Right atrium auricular region (tissue), 2 donors: Measurements from ENCODE around the gene VAMP8. TPM values are rescaled to one million over a fixed set of nuclear protein-coding genes. Genes with fewer than 3 reads are reported as not detected.

Experiments used
- DNase-seq: peaks from one replicate; pipeline ENCODE4 v3.0.0-alpha.2; 2019; ENCODE audit warnings: low spot score
- H3K27ac ChIP-seq, 2 donors: fragments of 200-600 bp; sonication (generic); 1 replicate in 1 of 2; 2 replicates in 1 of 2; pipeline ENCODE4 v1.5.1; 2016 to 2019
- H3K27me3 ChIP-seq, 2 donors: fragments of 200-600 bp; sonication (generic); one replicate each; pipeline versions ENCODE4 v1.5.1 to v1.6.0; 2017 to 2019
- H3K36me3 ChIP-seq: fragments of 200-600 bp; sonication (generic); one replicate; pipeline ENCODE4 v1.5.1; 2016
- H3K4me1 ChIP-seq, 2 donors: fragments of 200-600 bp; sonication (generic); one replicate each; pipeline versions ENCODE4 v1.5.1 to v1.6.0; 2017 to 2019
- H3K4me3 ChIP-seq, 2 donors: fragments of 200-600 bp; sonication (generic); 1 replicate in 1 of 2; 2 replicates in 1 of 2; pipeline ENCODE4 v1.5.1; 2017 to 2019; ENCODE audit warnings: mild to moderate bottlenecking in 1 of 2, moderate library complexity in 1 of 2
- H3K9me3 ChIP-seq, 2 donors: fragments of 200-600 bp; sonication (generic); one replicate each; pipeline ENCODE4 v1.5.1; 2019
- total RNA-seq, 2 donors: library from RNA; depleted of rRNA; stranded (reverse); fragments of >200 nt; gene quantifications; one replicate each; pipeline ENCODE4 v1.1.0, GENCODE V29; 2016
- TF ChIP-seq, protein P1 (sequence below), 2 donors: fragments of 200-600 bp; sonication (generic); IDR thresholded peaks; one replicate each; pipeline ENCODE4 v1.5.1; 2019; ENCODE audit warnings: antibody characterized with exemption in 2 of 2

VAMP8 gene
- total RNA-seq, 2 donors from 2014 or later, result 11.9 to 26.1 TPM

DNA sequence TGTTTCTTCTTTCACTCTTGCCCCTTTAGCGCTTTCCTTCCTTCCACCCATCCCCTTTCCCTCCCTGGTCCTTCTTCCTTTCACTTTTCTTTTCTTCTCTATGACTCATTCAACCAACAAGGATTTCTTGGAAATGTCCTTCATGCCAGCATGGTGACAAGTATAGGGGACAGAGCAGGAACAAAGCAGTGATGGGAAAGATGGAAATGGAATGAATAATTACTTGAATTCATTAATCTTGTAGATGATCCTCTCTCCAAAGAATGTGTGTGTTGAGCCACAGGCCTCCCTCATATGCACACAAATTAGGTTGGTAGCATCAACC, 8.4 kb downstream of the VAMP8 start:
- H3K27me3 ChIP-seq, result no peaks in the 10 kb centered on the region
- H3K4me3 ChIP-seq, result peak overlapping the region in 1 of 2 donors; percentile 68
- H3K4me1 ChIP-seq, result peaks cover 4 to 67% of the 10 kb centered on the region in 2 donors
- DNase-seq, result no peak
- H3K36me3 ChIP-seq, result no peaks in the 10 kb centered on the region
- TF ChIP-seq, protein P1, sequence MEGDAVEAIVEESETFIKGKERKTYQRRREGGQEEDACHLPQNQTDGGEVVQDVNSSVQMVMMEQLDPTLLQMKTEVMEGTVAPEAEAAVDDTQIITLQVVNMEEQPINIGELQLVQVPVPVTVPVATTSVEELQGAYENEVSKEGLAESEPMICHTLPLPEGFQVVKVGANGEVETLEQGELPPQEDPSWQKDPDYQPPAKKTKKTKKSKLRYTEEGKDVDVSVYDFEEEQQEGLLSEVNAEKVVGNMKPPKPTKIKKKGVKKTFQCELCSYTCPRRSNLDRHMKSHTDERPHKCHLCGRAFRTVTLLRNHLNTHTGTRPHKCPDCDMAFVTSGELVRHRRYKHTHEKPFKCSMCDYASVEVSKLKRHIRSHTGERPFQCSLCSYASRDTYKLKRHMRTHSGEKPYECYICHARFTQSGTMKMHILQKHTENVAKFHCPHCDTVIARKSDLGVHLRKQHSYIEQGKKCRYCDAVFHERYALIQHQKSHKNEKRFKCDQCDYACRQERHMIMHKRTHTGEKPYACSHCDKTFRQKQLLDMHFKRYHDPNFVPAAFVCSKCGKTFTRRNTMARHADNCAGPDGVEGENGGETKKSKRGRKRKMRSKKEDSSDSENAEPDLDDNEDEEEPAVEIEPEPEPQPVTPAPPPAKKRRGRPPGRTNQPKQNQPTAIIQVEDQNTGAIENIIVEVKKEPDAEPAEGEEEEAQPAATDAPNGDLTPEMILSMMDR (IDR thresholded peaks at IDR 0.05), result no peak
- no peaks in the 10 kb centered on the region for H3K9me3 ChIP-seq
- H3K27ac ChIP-seq, result peak overlapping the region; percentile 90 to 98

DNA sequence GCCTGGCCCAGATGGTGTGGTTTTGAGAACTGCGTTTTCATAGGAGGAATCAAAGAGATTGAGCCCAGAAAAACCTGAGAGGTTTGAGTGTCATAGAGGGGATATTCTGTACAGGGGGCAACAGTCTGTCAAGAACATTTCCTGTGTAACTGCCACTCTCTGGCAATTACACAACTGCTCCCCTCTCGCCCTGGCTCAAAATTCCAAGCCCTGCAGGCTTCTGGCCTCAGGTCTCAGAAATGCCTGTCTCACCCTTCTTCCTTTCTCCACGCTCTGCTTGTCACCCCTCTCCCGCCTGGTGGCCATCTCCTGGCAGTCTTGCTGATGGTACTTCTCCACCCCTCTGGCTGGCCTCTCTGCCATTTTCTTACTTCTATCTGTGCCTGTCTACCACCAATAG, 10.8 kb downstream of the VAMP8 start:
- TF ChIP-seq, protein P1 (IDR thresholded peaks at IDR 0.05), result no peak
- H3K4me1 ChIP-seq, result peaks cover 4 to 83% of the 10 kb centered on the region in 2 donors

DNA sequence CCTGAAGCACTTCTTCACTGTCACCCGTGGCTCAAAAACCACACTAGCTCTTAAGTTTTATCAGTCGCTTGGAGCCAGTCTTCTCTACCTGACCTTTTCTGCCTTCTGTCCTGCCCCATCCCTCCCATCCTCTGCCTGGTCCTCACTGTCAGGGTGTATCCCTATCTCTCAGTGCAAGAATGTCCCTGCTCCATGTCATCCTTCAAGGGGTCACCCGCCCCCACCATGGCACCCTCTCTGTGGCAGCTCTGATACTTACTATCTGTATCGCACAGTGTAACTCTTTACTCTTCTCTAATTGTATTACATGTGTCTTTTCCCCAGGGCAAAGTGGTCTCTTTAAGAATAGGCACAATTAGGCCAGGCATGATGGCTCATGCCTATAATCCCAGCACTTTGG, 11.3 kb downstream of the VAMP8 start:
- Histone ChIP-seq H3K27me3 (no peaks in the 10 kb centered on the region), H3K4me3 (no peak overlapping the region), H3K27ac (peak overlapping the region; percentile 66 to 79), H3K36me3 (no peaks in the 10 kb centered on the region), H3K4me1 (peaks cover 4 to 83% of the 10 kb centered on the region in 2 donors), H3K9me3 (no peaks in the 10 kb centered on the region)
- no peak for DNase-seq
- TF ChIP-seq, protein P1 (IDR thresholded peaks at IDR 0.05), result no peak

More for the DNA sequence above, 10.8 kb downstream of the VAMP8 start:
- peak overlapping the region; percentile 66 to 79 for H3K27ac ChIP-seq
- no peaks in the 10 kb centered on the region for H3K36me3 ChIP-seq
- no peaks in the 10 kb centered on the region for H3K9me3 ChIP-seq
- H3K4me3 ChIP-seq, result no peak overlapping the region
- no peaks in the 10 kb centered on the region for H3K27me3 ChIP-seq
- DNase-seq, result no peak

DNA sequence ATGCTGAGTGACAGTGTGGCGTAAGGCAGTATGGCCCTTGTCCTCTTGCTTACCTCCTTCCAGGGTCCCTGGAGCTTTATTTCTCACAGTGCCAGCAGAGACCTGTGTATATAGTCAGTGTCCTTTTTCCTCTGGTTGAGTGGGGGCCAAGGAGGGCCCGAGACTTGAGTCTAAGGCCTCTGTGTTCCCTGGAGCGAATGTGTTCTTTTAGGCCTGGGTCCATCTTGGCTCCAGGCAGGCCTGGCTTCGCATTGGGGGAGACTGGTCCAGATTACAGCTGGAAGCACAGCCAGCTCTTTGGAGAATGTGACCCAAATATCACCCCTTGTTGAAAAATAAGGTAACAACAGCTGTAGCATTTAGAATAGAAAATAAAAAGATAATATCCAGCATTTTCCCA, 11.8 kb downstream of the VAMP8 start:
- TF ChIP-seq, protein P1 (IDR thresholded peaks at IDR 0.05), result no peak
- Histone ChIP-seq H3K4me3 (no peak overlapping the region), H3K27ac (peak overlapping the region; percentile 66 to 79), H3K27me3 (no peaks in the 10 kb centered on the region), H3K4me1 (peaks cover 4 to 81% of the 10 kb centered on the region in 2 donors), H3K36me3 (no peaks in the 10 kb centered on the region), H3K9me3 (no peaks in the 10 kb centered on the region)
- no peak for DNase-seq

DNA sequence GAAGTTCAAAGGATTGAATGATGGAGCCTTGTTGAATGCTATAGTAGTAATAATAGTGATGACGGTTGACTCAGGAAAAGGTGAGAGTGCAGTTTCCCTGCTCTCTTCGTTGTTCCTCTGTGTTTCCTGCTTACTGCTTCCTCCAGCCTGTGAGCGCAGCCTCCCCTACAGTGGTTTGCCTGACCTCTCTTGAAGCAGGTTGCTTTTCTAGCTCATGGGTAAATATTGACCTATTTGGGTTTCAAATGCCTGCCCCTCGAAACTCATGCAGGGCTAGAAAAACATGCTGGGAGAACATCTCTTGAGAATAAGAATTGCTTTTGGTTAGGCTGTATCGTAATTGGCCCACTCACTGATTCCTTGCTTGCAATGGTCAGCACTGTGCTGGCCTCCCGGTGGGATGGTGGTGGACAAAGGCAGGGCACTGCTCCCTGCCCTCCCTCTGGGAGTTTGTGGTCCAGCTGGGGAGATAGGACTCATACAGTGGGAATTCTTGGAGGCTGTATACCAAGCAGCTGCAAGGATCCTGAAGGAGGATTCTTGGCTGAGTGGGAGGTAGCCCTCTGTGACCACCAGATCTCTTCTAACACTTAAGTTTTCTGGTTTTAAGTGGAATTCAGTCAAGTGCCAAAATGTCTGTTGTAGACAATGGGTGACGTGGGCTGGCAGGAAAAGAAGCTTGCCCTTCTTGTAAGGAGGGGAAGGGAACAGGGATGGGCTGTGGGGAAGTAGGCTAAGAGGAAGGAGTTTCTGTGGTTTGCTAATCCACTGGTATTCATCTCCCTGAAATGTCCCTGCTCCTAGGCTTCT, 12.8 kb downstream of the VAMP8 start:
- H3K36me3 ChIP-seq, result no peaks in the 10 kb centered on the region
- H3K27me3 ChIP-seq, result no peaks in the 10 kb centered on the region
- no peak overlapping the region for H3K4me3 ChIP-seq
- TF ChIP-seq, protein P1 (IDR thresholded peaks at IDR 0.05), result no peak
- peak; percentile 74 for DNase-seq
- H3K9me3 ChIP-seq, result no peaks in the 10 kb centered on the region
- H3K4me1 ChIP-seq, result peaks cover 4 to 84% of the 10 kb centered on the region in 2 donors
- H3K27ac ChIP-seq, result peak overlapping the region; percentile 66 to 79
